HG02571 (cell line): ENCODE measurements around the gene FOXO6.

Experiments used
- ATAC-seq: cut with Tn5 transposase; IDR thresholded peaks from one replicate; pipeline ENCODE4 v1.9.1; 2021; ENCODE audit warnings: mild to moderate bottlenecking, moderate library complexity; ENCODE audit not compliant: unreplicated experiment

The FOXO6 gene

GRCh38 chr1:41380979-41381691, 19.9 kb downstream of the FOXO6 start:
- no peak for ATAC-seq

- no peak for ATAC-seq
Observed at GRCh38 chr1:41381692-41382479, 20.7 kb downstream of the FOXO6 start.

GRCh38 chr1:41382480-41383090, 21.4 kb downstream of the FOXO6 start:
- ATAC-seq, result no peak

GRCh38 chr1:41383094-41383852, 22.0 kb downstream of the FOXO6 start:
- ATAC-seq, result no peak

GRCh38 chr1:41384579-41384978, 23.3 kb downstream of the FOXO6 start:
- no peak for ATAC-seq

GRCh38 chr1:41385398-41386195, 24.4 kb downstream of the FOXO6 start:
- ATAC-seq, result no peak

GRCh38 chr1:41386196-41386663, 25.0 kb downstream of the FOXO6 start:
- ATAC-seq, result no peak

GRCh38 chr1:41387667-41388091, 26.4 kb downstream of the FOXO6 start:
- ATAC-seq, result no peak

GRCh38 chr1:41388510-41388909, 27.3 kb downstream of the FOXO6 start:
- ATAC-seq, result no peak

- no peak for ATAC-seq
Observed at GRCh38 chr1:41389009-41389408, 27.8 kb downstream of the FOXO6 start.

GRCh38 chr1:41390166-41390565, 28.9 kb downstream of the FOXO6 start:
- ATAC-seq, result no peak

GRCh38 chr1:41390573-41390972, 29.3 kb downstream of the FOXO6 start:
- no peak for ATAC-seq

GRCh38 chr1:41391834-41392527, 30.7 kb downstream of the FOXO6 start:
- ATAC-seq, result no peak

GRCh38 chr1:41392528-41392924, 31.3 kb downstream of the FOXO6 start:
- ATAC-seq, result no peak

GRCh38 chr1:41393716-41394368, 32.6 kb downstream of the FOXO6 start:
- no peak for ATAC-seq

GRCh38 chr1:41394369-41394744, 33.1 kb downstream of the FOXO6 start:
- ATAC-seq, result no peak

- no peak for ATAC-seq
Observed at GRCh38 chr1:41394959-41395956, 34.0 kb downstream of the FOXO6 start.

- no peak for ATAC-seq
Observed at GRCh38 chr1:41396084-41396483, 34.9 kb downstream of the FOXO6 start.
